ENCODE results near the gene BCAR1.

GRCh38 chr16:75236232-75236631, 15.2 kb downstream of the BCAR1 start:
- TF ChIP-seq, protein P1, sequence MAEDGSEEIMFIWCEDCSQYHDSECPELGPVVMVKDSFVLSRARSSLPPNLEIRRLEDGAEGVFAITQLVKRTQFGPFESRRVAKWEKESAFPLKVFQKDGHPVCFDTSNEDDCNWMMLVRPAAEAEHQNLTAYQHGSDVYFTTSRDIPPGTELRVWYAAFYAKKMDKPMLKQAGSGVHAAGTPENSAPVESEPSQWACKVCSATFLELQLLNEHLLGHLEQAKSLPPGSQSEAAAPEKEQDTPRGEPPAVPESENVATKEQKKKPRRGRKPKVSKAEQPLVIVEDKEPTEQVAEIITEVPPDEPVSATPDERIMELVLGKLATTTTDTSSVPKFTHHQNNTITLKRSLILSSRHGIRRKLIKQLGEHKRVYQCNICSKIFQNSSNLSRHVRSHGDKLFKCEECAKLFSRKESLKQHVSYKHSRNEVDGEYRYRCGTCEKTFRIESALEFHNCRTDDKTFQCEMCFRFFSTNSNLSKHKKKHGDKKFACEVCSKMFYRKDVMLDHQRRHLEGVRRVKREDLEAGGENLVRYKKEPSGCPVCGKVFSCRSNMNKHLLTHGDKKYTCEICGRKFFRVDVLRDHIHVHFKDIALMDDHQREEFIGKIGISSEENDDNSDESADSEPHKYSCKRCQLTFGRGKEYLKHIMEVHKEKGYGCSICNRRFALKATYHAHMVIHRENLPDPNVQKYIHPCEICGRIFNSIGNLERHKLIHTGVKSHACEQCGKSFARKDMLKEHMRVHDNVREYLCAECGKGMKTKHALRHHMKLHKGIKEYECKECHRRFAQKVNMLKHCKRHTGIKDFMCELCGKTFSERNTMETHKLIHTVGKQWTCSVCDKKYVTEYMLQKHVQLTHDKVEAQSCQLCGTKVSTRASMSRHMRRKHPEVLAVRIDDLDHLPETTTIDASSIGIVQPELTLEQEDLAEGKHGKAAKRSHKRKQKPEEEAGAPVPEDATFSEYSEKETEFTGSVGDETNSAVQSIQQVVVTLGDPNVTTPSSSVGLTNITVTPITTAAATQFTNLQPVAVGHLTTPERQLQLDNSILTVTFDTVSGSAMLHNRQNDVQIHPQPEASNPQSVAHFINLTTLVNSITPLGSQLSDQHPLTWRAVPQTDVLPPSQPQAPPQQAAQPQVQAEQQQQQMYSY (CRISPR knock-in tag; IDR thresholded peaks at IDR 0.05) = no peak
- TF ChIP-seq TCF7 (CRISPR knock-in tag; IDR thresholded peaks at IDR 0.05; ENCODE audit: low read depth) (no peak), HMGA2 (CRISPR knock-in tag; IDR thresholded peaks at IDR 0.05) (no peak), ETV6 (CRISPR knock-in tag; IDR thresholded peaks at IDR 0.05) (no peak), CTCF (IDR thresholded peaks at IDR 0.05) (no peak)

All from WTC11 (cell line).